H9 (cell line): ENCODE data around the gene HDDC2. TPM values are rescaled to one million over a fixed set of nuclear protein-coding genes. Genes with fewer than 3 reads are reported as not detected.

Source experiments
- DNase-seq: peaks from one replicate; pipeline ENCODE4 v3.0.0-alpha.2; 2017
- H2AFZ ChIP-seq: one replicate; pipeline ENCODE4 v1.6.1; 2013; ENCODE audit warnings: mild to moderate bottlenecking, low read length, control low read depth, moderate library complexity
- H2AK5ac ChIP-seq: 2 replicates; pipeline ENCODE4 v1.6.1; 2013; ENCODE audit warnings: low read length, control low read depth, mixed read lengths; ENCODE audit not compliant: insufficient read length
- H2BK120ac ChIP-seq: one replicate; pipeline ENCODE4 v1.6.1; 2013; ENCODE audit warnings: low read depth, mild to moderate bottlenecking, low read length, control low read depth, inconsistent platforms; ENCODE audit not compliant: poor library complexity, severe bottlenecking
- H2BK12ac ChIP-seq: 2 replicates; pipeline ENCODE4 v1.6.1; 2013; ENCODE audit warnings: low read length, control low read depth, mixed read lengths, low read depth; ENCODE audit not compliant: insufficient read length
- H2BK15ac ChIP-seq: 2 replicates; pipeline ENCODE4 v1.6.1; 2013; ENCODE audit warnings: low read depth, low read length, control low read depth
- H2BK20ac ChIP-seq: one replicate; pipeline ENCODE4 v1.6.1; 2013; ENCODE audit warnings: low read depth, mild to moderate bottlenecking, low read length, control low read depth, inconsistent platforms; ENCODE audit not compliant: poor library complexity, severe bottlenecking
- H2BK5ac ChIP-seq: 2 replicates; pipeline ENCODE4 v1.6.1; 2013; ENCODE audit warnings: low read length, control low read depth, mixed read lengths; ENCODE audit not compliant: insufficient read length
- H3K14ac ChIP-seq: 2 replicates; pipeline ENCODE4 v1.6.1; 2013; ENCODE audit warnings: low read length, control low read depth; ENCODE audit not compliant: insufficient read depth
- H3K18ac ChIP-seq: 2 replicates; pipeline ENCODE4 v1.6.1; 2013; ENCODE audit warnings: low read depth, mild to moderate bottlenecking, mixed read lengths, low read length, control low read depth; ENCODE audit not compliant: insufficient read length
- H3K23ac ChIP-seq: 2 replicates; pipeline ENCODE4 v1.6.1; 2013; ENCODE audit warnings: low read length, control low read depth, mixed read lengths, low read depth; ENCODE audit not compliant: insufficient read length
- H3K23me2 ChIP-seq: 2 replicates; pipeline ENCODE4 v1.6.1; 2013; ENCODE audit warnings: low read depth, mild to moderate bottlenecking, mixed read lengths, low read length, control low read depth; ENCODE audit not compliant: insufficient read length, poor library complexity, severe bottlenecking
- H3K27ac ChIP-seq: 2 replicates; pipeline ENCODE4 v1.5.1; 2013; ENCODE audit warnings: low read length, control low read depth, mixed read lengths, low read depth; ENCODE audit not compliant: insufficient read length
- H3K27me3 ChIP-seq: 2 replicates; pipeline ENCODE4 v1.6.1; 2013; ENCODE audit warnings: low read length, control low read depth, inconsistent platforms; ENCODE audit not compliant: insufficient read depth
- H3K4ac ChIP-seq: 2 replicates; pipeline ENCODE4 v1.6.1; 2013; ENCODE audit warnings: low read depth, mild to moderate bottlenecking, control low read depth, inconsistent platforms, low read length, moderate library complexity
- H3K4me1 ChIP-seq: 2 replicates; pipeline ENCODE4 v1.6.1; 2013; ENCODE audit warnings: low read length, control low read depth, inconsistent platforms; ENCODE audit not compliant: insufficient read depth
- H3K4me2 ChIP-seq: 2 replicates; pipeline ENCODE4 v1.6.1; 2013; ENCODE audit warnings: low read length, control low read depth, mixed read lengths; ENCODE audit not compliant: insufficient read length, insufficient read depth
- H3K56ac ChIP-seq: 2 replicates; pipeline ENCODE4 v1.6.1; 2013; ENCODE audit warnings: low read depth, mild to moderate bottlenecking, mixed read lengths, low read length, control low read depth; ENCODE audit not compliant: insufficient read length
- H3K79me1 ChIP-seq: 2 replicates; pipeline ENCODE4 v1.6.1; 2013; ENCODE audit warnings: low read depth, mild to moderate bottlenecking, moderate library complexity, low read length, control low read depth, inconsistent platforms; ENCODE audit not compliant: insufficient read depth, poor library complexity, severe bottlenecking
- H3K79me2 ChIP-seq: 2 replicates; pipeline ENCODE4 v1.6.1; 2013; ENCODE audit warnings: low read length, control low read depth, inconsistent platforms; ENCODE audit not compliant: insufficient read depth
- H3K9ac ChIP-seq: 2 replicates; pipeline ENCODE4 v1.6.1; 2013; ENCODE audit warnings: low read length, control low read depth, mixed read lengths; ENCODE audit not compliant: insufficient read length; ENCODE audit errors: extremely low read depth
- H3K9me3 ChIP-seq: one replicate; pipeline ENCODE4 v1.6.1; 2013; ENCODE audit warnings: low read depth, low read length, inconsistent platforms; ENCODE audit not compliant: control insufficient read depth
- H3T11ph ChIP-seq: one replicate; pipeline ENCODE4 v1.6.1; 2013; ENCODE audit warnings: mild to moderate bottlenecking, low read length, control low read depth, inconsistent platforms
- H4K20me1 ChIP-seq: one replicate; pipeline ENCODE4 v1.6.1; 2013; ENCODE audit not compliant: control insufficient read depth, insufficient read length, insufficient read depth
- H4K5ac ChIP-seq: 2 replicates; pipeline ENCODE4 v1.6.1; 2013; ENCODE audit warnings: low read depth, mild to moderate bottlenecking, mixed read lengths, low read length, control low read depth; ENCODE audit not compliant: insufficient read length
- H4K8ac ChIP-seq: replicated peaks from 2 replicates; pipeline ENCODE4 v1.6.1; 2013; ENCODE audit warnings: low read length, control low read depth, mixed read lengths, low read depth; ENCODE audit not compliant: insufficient read length
- H4K91ac ChIP-seq: 2 replicates; pipeline ENCODE4 v1.6.1; 2013; ENCODE audit warnings: low read depth, mild to moderate bottlenecking, moderate library complexity, mixed read lengths, low read length, control low read depth; ENCODE audit not compliant: insufficient read length
- H3K27ac Mint-ChIP-seq, 3 experiments: 2 replicates in 2 of 3; 3 replicates in 1 of 3; pipeline ENCODE4 v1.8.0; 2020 to 2021; ENCODE audit warnings: mixed read lengths in 3 of 3, mild to moderate bottlenecking in 1 of 3, moderate library complexity in 1 of 3
- H3K27me3 Mint-ChIP-seq: 2 replicates; pipeline ENCODE4 v1.8.0; 2021; ENCODE audit warnings: low read depth, mild to moderate bottlenecking, moderate library complexity, mixed read lengths
- H3K36me3 Mint-ChIP-seq, 3 experiments: 2 replicates in 2 of 3; 3 replicates in 1 of 3; pipeline ENCODE4 v1.8.0; 2020 to 2021; ENCODE audit warnings: low read depth in 3 of 3, mixed read lengths in 3 of 3; ENCODE audit not compliant: insufficient read depth in 1 of 3
- H3K4me1 Mint-ChIP-seq, 2 experiments: 2 replicates each; pipeline ENCODE4 v1.8.0; 2020; ENCODE audit warnings: mixed read lengths in 2 of 2
- H3K4me3 Mint-ChIP-seq, 2 experiments: 2 replicates in 1 of 2; 3 replicates in 1 of 2; pipeline ENCODE4 v1.8.0; 2020 to 2021; ENCODE audit warnings: mild to moderate bottlenecking in 2 of 2, mixed read lengths in 2 of 2, moderate library complexity in 1 of 2
- H3K9me3 Mint-ChIP-seq, 2 experiments: 2 replicates in 1 of 2; 3 replicates in 1 of 2; pipeline ENCODE4 v1.8.0; 2020; ENCODE audit warnings: mild to moderate bottlenecking in 2 of 2, mixed read lengths in 2 of 2, moderate library complexity in 1 of 2
- WGBS: extraction: QIAGEN DNeasy Blood & Tissue Kit; methylation state at CpG from one replicate; pipeline ENCODE4 v1.1.7; 2013; ENCODE audit warnings: missing lambda C conversion rate, low lambda C conversion rate, mixed read lengths; ENCODE audit not compliant: insufficient read length; ENCODE audit errors: extremely low coverage; 5-methylcytosine and 5-hydroxymethylcytosine counted together
- total RNA-seq: library from RNA; stranded (reverse); gene quantifications from 2 replicates; pipeline ENCODE4 v1.2.1, GENCODE V29; 2021
- TF ChIP-seq, protein P1 (sequence below): fragments of 200-600 bp; sonication (generic); conservative IDR thresholded peaks from 3 replicates; pipeline ENCODE4 v1.8.0; 2021; ENCODE audit warnings: antibody characterized with exemption, mild to moderate bottlenecking

The HDDC2 gene
- total RNA-seq, 1 experiment from 2014 or later = 77.8 TPM

GRCh38 chr6:125346201-125346925, 44.6 kb upstream of the HDDC2 start:
- TF ChIP-seq, protein P1, sequence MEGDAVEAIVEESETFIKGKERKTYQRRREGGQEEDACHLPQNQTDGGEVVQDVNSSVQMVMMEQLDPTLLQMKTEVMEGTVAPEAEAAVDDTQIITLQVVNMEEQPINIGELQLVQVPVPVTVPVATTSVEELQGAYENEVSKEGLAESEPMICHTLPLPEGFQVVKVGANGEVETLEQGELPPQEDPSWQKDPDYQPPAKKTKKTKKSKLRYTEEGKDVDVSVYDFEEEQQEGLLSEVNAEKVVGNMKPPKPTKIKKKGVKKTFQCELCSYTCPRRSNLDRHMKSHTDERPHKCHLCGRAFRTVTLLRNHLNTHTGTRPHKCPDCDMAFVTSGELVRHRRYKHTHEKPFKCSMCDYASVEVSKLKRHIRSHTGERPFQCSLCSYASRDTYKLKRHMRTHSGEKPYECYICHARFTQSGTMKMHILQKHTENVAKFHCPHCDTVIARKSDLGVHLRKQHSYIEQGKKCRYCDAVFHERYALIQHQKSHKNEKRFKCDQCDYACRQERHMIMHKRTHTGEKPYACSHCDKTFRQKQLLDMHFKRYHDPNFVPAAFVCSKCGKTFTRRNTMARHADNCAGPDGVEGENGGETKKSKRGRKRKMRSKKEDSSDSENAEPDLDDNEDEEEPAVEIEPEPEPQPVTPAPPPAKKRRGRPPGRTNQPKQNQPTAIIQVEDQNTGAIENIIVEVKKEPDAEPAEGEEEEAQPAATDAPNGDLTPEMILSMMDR = no peak
- no peaks in the 10 kb centered on the region for H3K9me3 Mint-ChIP-seq
- Histone ChIP-seq H2AFZ (peak overlapping the region; percentile 25), H4K91ac (no peak overlapping the region), H2BK120ac (no peak overlapping the region), H3K79me2 (no peaks in the 10 kb centered on the region), H3K4me2 (no peak overlapping the region), H4K5ac (no peak overlapping the region), H3K9me3 (no peaks in the 10 kb centered on the region), H4K8ac (no peak overlapping the region), H4K20me1 (no peaks in the 10 kb centered on the region), H3K79me1 (no peaks in the 10 kb centered on the region), H3K27me3 (no peaks in the 10 kb centered on the region), H2BK15ac (no peak overlapping the region), H2AK5ac (no peak overlapping the region), H2BK12ac (no peak overlapping the region), H3K18ac (no peak overlapping the region), H3K9ac (no peak overlapping the region), H3K27ac (no peak overlapping the region), H2BK5ac (no peak overlapping the region), H3K23ac (no peak overlapping the region), H3K4me1 (no peaks in the 10 kb centered on the region), H2BK20ac (no peak overlapping the region), H3K14ac (no peak overlapping the region; the same call in 1 of the 2 replicates), H3K4ac (no peak overlapping the region), H3K23me2 (no peaks in the 10 kb centered on the region), H3K56ac (no peak overlapping the region), H3T11ph (no peak overlapping the region)
- H3K4me3 Mint-ChIP-seq = no peak overlapping the region
- H3K36me3 Mint-ChIP-seq = no peaks in the 10 kb centered on the region
- peak overlapping the region in 1 of 3 experiments; percentile 78; a peak in 1 of 7 replicates for H3K27ac Mint-ChIP-seq
- H3K27me3 Mint-ChIP-seq = no peaks in the 10 kb centered on the region
- no CpG with 5 or more reads among the region's 11 CpGs for WGBS
- DNase-seq = no peak
- no peaks in the 10 kb centered on the region for H3K4me1 Mint-ChIP-seq
